ENCODE measurements around the gene CGN. TPM values are rescaled to one million over a fixed set of nuclear protein-coding genes. Genes with fewer than 3 reads are reported as not detected.

The CGN gene
- total RNA-seq, 1 experiment from 2014 or later: 30.9 TPM

- H3K27ac ChIP-seq (ENCODE audit: insufficient read length, low read depth, low read length): peak overlapping the region; percentile 31
- WGBS (ENCODE audit: extremely low coverage, insufficient read length, low lambda C conversion rate): no CpG with 5 or more reads among the region's 1 CpG
- H2BK12ac ChIP-seq (ENCODE audit: insufficient read length, low read depth, low read length): no peak overlapping the region
- H2BK120ac ChIP-seq (ENCODE audit: low read depth, low read length, poor library complexity, severe bottlenecking): no peak overlapping the region
- H2BK20ac ChIP-seq (ENCODE audit: low read depth, low read length, poor library complexity, severe bottlenecking): no peak overlapping the region
- Mint-ChIP-seq H3K4me1 (peaks cover 40 to 52% of the 10 kb centered on the region in 2 experiments), H3K27me3 (ENCODE audit: low read depth) (no peaks in the 10 kb centered on the region), H3K4me3 (no peak overlapping the region), H3K9me3 (no peaks in the 10 kb centered on the region), H3K36me3 (ENCODE audit: insufficient read depth in 1 of 3, low read depth in 3 of 3) (peaks cover 10 to 27% (median 26%) of the 10 kb centered on the region in 3 experiments), H3K27ac (peak overlapping the region; percentile 52 to 95 (median 94); a peak in 5 of 7 replicates)
- no peak overlapping the region for H3K56ac ChIP-seq (ENCODE audit: insufficient read length, low read depth, low read length)
- peaks cover 5% of the 10 kb centered on the region for H3K79me1 ChIP-seq (ENCODE audit: insufficient read depth, low read depth, low read length, poor library complexity, severe bottlenecking)
- H3K18ac ChIP-seq (ENCODE audit: insufficient read length, low read depth, low read length): peak overlapping the region; percentile 0
- peaks cover 17% of the 10 kb centered on the region for H3K23me2 ChIP-seq (ENCODE audit: insufficient read length, low read depth, low read length, poor library complexity, severe bottlenecking)
- TF ChIP-seq CTCF (conservative IDR thresholded peaks at IDR 0.05): no peak
- no peak overlapping the region for H2BK5ac ChIP-seq (ENCODE audit: insufficient read length, low read length)
- H3K4me1 ChIP-seq (ENCODE audit: insufficient read depth, low read length): peaks cover 15% of the 10 kb centered on the region; the same call in 1 of the 2 replicates
- H3K14ac ChIP-seq (ENCODE audit: insufficient read depth, low read length): no peak overlapping the region
- no peak overlapping the region for H2AFZ ChIP-seq (ENCODE audit: low read length)
- no peak overlapping the region for H4K91ac ChIP-seq (ENCODE audit: insufficient read length, low read depth, low read length)
- H3K79me2 ChIP-seq (ENCODE audit: insufficient read depth, low read length): peaks cover 2% of the 10 kb centered on the region; the same call in 1 of the 2 replicates
- no peak overlapping the region for H4K8ac ChIP-seq (replicated peaks; ENCODE audit: insufficient read length, low read depth, low read length)
- no peaks in the 10 kb centered on the region for H3K9me3 ChIP-seq (ENCODE audit: control insufficient read depth, low read depth, low read length)
- H3K4ac ChIP-seq (ENCODE audit: low read depth, low read length): no peak overlapping the region
- no peaks in the 10 kb centered on the region for H3K27me3 ChIP-seq (ENCODE audit: insufficient read depth, low read length)
- H2BK15ac ChIP-seq (ENCODE audit: low read depth, low read length): no peak overlapping the region
- no peak overlapping the region for H3K9ac ChIP-seq (ENCODE audit: extremely low read depth, insufficient read length, low read length)
- no peak overlapping the region for H3K4me2 ChIP-seq (ENCODE audit: insufficient read depth, insufficient read length, low read length)
- peak; percentile 67 for DNase-seq
- no peak overlapping the region for H3T11ph ChIP-seq (ENCODE audit: low read length)
- H2AK5ac ChIP-seq (ENCODE audit: insufficient read length, low read length): no peak overlapping the region
- no peak overlapping the region for H4K5ac ChIP-seq (ENCODE audit: insufficient read length, low read depth, low read length)
- no peak overlapping the region for H3K23ac ChIP-seq (ENCODE audit: insufficient read length, low read depth, low read length)
- no peaks in the 10 kb centered on the region for H4K20me1 ChIP-seq (ENCODE audit: control insufficient read depth, insufficient read depth, insufficient read length)
These were observed 4.9 kb downstream of the CGN start for GRCh38 chr1:151516031-151516511.
